Breast epithelium (tissue), 3 donors: ENCODE data around the gene MC1R.

Experiments used
- CTCF ChIP-seq, 3 donors: fragments of 450-650 bp; IDR thresholded peaks; one replicate each; pipeline ENCODE4 v1.5.1; 2016 to 2017; ENCODE audit warnings: antibody characterized with exemption in 3 of 3, mild to moderate bottlenecking in 3 of 3, moderate library complexity in 3 of 3
- POLR2A ChIP-seq: fragments of 450-650 bp; IDR thresholded peaks from one replicate; pipeline ENCODE4 v1.6.1; 2016; ENCODE audit warnings: antibody characterized with exemption, mild to moderate bottlenecking, moderate library complexity

- TF ChIP-seq POLR2A = no peak
- TF ChIP-seq CTCF (IDR thresholded peaks at IDR 0.05) = no peak
These were observed 7.3 kb upstream of the MC1R start for GRCh38 chr16:89911375-89911774.
